SKM-1 treated with dmso at 0.1 percent for 144 hours (cell line): Measurements from ENCODE around the gene LAMP5.

Experiments
- DNase-seq: peaks from one replicate; lab custom pipeline; 2025; ENCODE audit not compliant: unreplicated experiment; lab: John Stamatoyannopoulos, UW

LAMP5 gene, protein sequence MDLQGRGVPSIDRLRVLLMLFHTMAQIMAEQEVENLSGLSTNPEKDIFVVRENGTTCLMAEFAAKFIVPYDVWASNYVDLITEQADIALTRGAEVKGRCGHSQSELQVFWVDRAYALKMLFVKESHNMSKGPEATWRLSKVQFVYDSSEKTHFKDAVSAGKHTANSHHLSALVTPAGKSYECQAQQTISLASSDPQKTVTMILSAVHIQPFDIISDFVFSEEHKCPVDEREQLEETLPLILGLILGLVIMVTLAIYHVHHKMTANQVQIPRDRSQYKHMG

DNA sequence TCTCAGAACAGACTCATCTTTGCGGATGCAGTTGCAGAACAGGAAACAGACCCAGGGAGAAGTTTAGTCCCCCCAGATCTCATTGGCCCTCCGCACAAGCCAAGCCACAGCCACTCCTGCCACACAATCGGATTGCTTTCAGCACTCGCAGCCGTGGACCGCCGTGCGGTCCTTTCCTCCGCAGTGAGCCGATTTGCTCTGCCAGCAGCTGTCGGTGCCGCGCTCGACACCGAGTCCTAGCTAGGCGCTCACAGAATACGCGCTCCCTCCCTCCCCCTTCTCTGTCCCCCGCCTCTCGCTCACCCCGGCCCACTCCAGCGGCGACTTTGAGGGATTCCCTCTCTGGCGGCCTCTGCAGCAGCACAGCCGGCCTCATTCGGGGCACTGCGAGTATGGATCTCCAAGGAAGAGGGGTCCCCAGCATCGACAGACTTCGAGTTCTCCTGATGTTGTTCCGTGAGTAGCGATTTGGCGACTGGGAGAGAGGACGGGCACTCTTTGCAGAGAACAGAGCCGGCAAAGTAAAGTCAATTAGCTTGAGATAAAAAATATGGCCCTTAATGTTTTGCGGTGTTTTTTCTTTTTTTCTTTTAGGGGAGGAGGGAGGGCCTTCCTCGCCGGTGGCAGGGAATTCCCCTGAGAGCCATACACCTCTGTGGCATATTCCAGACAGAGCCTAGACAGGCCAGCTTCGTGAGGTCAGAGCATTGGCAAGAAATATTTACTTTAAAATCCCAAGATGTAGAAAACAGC is at the start of gene LAMP5:
LAMP5 (plus strand) TSS at position 130 of the 753 bp plus-strand sequence; CDS start at position 393, 263 bp downstream.
- DNase-seq = no peak

DNA sequence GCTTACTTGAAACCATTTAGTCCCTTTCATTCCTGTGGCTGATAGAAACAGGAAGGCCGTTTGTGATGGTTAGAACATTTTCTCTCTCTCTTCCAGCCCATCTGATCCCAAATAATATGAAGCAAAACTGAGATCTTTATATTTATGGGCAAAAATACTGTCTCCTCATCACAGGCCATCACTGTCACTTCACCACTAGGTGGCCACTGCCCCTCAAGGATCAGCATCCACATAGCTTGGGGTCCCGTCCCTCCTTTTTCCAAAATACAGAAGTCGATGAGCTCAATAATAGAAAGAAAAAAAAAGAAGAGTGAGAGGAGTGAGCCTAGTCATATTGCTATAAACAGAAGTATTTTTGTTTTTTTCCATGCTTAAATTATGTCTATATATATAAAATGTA is 46.4 kb upstream of the LAMP5 start:
- no peak for DNase-seq

DNA sequence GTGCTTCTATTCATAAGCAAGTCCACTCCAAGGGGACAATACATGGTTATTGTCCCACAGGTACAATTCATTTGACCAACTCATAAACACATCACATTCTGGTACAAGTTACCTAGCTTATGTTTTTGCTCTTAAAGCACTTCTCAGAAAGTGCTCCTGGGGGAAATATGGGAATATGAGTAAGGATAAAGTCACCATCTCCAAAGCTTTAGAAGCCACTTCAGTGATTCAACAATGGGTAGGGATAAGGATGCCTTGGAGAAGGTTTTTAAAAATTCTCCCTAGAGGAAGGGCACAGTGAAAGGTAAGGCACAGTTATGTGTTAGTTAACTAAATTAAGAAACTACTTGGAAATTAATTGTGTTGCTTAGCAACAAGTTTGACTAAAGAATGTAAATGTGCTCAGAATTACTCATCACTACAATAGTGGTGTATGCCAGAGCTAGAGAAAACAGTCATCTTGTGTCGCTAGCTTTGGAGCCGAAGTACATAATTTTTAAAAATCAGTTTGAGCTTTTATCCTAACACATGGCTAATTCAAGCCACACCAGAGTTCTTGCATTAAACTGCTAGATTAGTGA is 39.5 kb upstream of the LAMP5 start:
- no peak for DNase-seq

DNA sequence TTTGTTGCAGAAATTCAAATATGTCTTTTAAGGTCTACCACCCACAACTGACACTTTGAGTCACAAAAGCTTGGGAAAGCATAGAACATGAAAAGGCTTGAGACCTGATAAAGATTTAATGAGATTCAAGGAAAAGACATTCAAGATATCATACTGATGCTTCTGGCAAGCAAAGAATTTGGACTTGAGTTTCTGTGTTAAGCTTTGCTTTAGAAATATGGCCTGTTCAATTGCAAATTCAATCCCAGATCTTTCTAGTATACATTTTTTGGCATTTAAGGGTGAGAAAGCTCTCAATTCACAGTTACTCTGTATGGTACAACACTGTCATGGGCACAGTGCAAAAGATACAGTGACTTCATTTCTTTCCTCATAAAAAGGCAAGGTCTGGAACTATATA is 38.9 kb upstream of the LAMP5 start:
- DNase-seq = no peak

DNA sequence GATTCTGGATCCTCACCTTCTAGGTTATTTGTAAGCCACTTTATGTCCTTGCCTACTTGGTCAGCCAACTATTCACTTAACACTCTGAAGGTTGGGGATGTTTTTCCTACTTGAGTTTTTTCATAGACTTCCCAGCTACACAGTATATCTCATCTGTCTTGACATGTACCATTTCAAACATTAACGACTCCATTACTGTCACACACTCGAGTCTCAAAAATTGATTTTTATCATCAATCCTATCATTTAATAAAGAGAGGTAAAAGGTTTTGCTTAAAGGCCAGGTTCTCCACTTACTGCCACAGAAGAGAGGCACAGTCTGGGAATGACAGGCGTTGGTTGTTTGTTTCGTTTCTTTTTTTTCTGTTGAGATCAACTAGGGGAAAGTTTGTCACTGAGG is 38.2 kb upstream of the LAMP5 start:
- DNase-seq = no peak

DNA sequence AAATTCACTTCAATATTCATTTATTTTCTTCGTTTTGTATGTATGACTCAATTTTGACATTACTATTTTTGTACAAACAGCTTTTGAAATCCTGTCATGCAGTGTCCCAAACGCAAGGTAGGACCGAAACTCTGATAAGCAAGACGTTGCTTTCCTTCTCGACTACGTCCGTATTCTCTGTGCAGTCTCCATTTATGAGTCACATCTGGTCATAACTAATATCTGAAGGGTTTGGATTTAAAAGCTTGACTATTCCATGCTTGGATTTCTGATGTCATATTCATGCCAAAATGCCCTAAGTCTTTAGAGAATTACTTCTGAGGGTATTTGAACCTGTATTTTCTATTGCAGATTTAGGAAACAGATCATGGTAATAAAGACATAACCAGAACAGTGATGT is 37.8 kb upstream of the LAMP5 start:
- no peak for DNase-seq

DNA sequence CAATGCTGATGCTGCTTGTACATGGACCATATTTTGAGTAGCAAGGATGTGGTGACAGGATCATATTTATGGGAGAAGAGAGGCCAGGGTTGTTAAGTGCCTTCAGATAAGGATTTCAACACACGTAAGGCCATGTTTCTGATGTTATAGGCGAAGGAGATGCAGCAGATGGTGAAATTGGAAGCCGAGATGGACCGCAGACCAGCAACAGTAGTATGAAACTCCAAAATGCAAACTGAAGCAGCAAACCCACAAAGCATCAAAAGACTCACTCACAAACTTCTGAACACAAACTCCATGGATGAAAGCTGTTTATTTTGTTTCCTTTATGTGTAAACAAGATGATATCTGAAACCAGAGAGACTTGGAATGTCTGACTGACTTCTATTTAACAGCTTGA is 35.6 kb upstream of the LAMP5 start:
- no peak for DNase-seq

DNA sequence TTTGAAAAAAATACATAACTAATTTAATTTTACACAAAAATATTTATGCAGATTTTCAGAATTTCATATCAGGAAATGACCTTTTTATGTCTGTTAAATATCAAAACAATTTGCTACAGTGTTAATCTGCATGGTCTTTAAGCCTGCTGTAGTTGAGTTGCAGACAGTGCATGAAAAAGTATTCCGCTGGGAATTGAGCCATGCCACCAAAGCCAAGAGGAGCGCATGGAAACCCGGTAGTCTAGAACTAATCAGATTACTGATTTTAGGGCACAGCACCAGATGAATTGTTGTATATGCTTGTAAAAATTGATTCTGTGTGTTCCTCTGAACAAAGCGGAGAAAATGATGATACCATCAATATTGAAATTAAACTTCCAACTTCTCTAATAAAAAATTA is 34.3 kb upstream of the LAMP5 start:
- no peak for DNase-seq

DNA sequence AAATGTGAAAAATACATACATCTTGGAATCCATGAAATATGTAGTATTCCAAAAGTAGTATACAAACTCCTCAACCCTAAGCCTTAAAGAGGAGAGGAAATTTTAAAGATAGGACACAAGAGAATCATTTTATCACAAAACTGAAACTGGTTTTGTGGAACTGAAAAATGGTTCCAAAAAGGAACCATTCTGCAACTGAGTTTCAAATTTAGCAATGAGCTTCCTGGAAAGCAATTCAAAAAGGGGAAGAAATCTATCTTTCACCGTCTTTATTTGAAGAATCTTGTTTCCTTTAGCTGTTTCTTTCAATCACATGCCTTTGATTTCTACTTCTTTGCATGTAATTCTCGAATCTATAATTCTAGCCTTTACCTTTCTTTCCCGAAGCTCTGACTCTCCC is 32.2 kb upstream of the LAMP5 start:
- peak; percentile 12 for DNase-seq

DNA sequence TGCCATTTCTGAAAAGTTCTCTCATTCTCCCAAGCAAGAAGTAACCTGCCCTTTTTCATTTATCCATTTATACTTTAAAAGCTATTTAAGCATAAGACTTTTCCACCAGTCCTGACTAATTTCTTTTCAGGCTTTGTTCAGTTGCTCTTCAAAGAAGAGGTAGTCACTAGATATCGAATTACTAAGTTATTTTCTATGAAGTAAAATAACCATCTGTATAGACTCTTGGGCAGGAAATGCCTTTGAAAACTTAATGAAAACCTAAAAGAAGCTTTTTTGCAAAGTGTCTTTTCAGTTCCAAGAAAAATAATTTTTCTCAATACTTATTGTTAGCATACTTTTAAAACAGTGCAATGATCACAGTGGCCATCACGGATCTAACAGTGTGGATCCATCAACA is 31.3 kb upstream of the LAMP5 start:
- no peak for DNase-seq

DNA sequence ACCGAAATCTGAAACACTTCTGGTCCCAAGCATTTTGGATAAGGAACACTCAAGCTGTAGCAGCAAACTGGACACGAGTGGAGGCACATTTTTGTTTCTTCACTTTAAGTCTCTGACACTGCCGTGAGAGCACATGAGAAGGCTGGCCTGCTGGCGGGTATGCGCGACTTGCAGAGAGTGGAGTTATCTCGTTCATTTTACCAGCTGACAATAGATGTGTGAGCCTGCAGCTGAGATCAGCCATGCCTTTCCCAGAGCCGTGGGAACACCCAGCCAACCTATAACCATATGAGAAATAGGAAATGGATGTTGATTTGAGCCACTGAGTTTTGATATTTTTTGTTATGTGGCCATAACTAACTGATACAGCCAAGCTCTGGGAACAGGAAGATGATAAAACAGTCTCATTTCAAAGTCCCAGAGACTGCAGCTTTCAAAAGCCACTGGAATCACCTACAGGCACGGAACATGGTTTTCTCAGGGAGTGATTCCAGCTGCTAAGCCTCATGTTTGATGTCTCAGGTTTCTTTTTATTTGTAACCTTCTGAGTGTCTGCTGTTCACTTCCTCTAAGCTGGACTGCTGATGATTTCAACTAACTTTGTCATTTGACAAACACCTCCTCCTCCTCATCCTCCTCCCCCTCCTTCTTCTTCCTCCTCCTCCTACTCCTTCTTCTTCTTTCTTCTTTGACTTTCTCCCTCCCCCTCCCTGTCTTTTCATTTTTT is 28.6 kb upstream of the LAMP5 start:
- no peak for DNase-seq

DNA sequence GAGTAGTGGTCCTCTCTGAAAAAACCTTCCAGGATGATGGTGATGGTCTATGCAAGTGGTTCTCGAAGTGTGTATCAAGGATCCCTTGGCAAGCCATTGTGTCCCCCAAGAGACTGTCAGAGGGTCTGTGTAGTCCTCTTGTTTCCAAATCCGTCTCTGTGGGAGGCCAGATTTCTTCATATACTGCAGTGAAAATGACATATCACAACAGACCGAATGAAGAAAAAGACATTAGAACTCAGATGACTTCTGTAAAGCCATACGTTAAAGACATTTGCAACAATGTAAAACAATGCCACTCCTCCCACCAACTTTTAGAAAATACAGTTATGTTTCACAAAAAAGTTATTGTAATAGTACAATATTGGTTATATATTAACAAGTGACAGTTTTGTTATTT is 27.2 kb upstream of the LAMP5 start:
- DNase-seq = no peak

DNA sequence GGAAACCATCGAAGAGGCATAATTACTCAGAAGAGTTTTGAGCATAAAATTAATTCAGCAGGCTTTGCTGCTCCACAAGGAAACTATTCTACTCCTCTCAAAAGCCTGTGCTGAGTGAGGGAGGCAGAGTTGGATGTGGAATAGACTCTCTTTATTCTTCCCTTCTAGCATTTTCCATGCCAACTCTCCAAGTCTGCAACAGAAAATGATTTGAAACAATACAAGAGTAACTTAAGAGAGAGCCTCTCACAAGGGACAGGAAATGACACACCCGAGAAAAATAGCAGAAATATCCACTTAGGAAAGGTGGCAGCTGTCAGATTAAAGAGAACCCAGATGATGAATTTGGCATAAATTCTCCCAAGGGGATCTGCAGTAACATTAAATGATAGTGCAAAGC is 26.3 kb upstream of the LAMP5 start:
- DNase-seq = no peak

DNA sequence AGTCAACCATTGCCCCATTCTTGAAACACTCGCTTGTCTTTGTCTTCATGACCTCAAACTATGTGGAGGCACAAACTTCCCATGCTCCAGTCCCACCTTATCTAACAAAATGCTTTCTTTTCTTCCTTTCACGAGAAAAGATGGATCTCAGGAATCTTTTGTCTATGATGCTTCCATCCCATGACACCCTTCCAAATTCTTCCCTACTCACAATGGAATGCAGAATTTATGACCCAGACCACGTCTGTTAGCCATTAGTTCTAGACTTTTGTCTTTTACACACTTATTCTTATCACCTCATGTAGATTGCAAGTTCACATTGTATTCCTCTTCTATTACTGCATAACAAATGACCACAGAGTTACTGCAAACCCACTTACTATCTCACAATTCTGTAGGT is 24.2 kb upstream of the LAMP5 start:
- no peak for DNase-seq

DNA sequence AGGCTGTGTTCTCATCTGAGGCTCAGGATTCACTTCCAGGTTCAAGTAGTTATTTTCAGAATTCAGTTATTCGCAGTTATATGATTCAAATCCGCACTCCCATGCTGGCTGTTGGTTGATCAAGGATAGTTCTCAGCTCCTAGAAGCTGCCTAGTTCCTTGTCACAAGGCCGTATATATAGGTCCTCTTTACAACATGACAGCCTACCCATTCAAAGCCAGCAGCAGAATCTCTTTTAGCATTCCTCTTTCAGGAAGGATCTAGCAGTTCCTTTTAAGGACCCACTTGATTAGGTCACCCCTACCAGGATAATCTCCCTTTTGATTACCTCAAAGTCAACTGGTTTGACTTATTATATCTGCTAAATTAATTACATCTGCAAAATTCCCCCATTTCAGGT is 23.8 kb upstream of the LAMP5 start:
- DNase-seq = no peak

DNA sequence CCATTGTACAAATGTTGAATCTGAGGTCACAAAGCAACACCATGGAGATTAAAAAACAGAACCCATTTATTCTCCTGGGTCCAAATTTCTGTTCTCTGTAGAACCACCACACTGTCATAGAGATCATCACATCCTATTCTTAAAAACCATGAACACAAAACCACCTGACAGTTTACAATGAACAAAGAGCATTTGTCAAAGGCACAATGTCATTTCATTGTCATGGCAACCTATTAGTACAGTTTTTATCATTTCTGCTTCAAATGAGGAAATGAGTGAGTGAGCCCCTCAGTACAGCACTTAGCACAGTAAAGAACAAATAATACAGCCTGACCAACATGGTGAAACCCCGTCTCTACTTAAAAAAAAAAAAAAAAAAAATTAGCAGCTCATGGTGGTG is 23.1 kb upstream of the LAMP5 start:
- DNase-seq = no peak

DNA sequence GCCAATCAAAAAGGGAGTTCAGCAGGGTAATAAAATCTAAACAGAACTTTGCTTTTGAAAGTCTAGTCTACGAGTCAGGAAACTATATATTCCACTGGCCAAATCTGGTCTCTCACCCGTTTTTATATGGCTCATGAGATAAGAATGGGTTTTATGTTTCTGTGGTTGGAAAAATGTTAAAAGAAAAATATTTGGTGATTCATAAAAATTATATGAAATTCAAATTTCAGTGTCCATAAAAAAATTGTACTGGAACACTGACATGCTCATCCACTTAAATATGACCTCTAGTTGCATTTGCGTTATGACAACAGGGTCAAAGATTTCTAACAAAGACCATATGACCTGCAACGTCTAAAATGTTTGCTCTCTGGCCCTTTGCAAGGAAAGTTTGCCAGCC is 22.3 kb upstream of the LAMP5 start:
- no peak for DNase-seq

DNA sequence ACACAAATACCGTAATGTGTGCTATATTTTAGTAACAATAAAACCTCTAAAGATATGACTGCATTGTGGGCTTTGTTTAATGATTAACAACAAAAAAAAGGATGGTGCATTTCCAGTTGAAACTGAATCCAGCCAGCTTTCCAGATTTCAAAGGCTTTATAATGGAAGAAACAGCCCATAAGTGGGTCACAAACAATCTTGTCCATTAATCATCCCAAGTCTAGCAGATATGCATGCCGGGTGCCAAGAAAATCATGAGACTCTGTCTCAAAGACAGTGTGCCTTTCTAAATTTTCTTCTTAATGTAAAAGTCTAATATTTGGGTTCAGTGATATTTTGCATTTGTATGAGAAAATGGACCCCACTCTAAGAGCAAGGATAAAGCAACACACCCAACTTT is 20.6 kb upstream of the LAMP5 start:
- DNase-seq = no peak

DNA sequence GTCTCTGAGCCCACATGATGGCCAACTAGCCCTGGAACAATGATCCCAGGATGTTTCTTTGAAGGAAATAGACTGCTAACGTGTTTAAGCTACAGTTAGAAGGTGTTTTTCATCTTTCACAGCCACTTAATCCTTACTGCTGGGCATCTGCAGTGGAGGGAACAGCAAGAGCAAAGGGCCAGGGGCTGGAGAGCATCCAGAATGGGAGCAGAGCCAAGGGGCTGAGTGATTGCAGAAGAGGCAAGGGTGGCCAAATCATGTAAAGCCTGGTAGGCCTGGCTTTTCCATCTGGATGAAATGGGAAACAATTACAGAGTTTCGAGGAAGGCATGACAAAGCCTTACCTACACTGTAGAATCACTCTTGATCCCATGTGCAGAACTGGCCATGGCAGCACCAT is 18.7 kb upstream of the LAMP5 start:
- DNase-seq = no peak

DNA sequence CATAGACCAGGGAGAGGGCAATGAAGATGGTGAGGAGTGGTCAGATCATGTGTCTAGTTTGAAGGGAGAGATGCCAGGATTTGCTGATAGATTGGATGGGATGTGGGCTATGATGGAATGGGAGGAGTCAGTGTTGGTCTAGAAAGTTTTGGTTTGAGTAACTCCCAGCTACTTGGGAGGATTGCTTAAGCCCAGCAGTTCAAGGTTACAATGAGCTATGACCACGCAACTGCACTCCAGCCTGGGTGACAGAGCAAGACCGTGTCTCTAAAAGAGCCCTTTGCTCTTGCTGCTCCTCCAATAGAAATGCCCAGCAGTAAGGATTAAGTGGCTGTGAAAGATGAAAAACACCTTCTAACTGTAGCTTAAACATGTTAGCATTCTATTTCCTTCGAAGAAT is 18.2 kb upstream of the LAMP5 start:
- DNase-seq = no peak

DNA sequence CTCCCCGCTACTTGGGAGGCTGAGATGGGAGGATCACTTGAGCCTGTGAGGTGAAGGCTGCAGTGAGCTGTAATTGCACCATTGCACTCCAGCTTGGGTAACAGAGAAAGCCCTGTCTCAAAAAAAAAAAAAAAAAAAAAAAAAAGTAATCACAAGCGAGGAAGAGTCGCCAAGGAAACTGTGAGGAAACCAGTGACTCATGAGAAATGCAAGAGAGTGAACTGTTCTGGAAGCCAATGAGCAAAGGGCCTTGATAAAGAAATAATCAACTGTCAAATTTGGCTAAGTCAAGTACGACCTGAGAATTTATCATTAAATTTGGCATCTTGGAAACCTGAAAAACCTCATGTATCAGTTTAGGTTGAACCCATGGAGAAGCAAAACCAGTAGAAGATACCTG is 16.1 kb upstream of the LAMP5 start:
- DNase-seq = no peak
